CD4-positive, alpha-beta T cell (primary cell): ENCODE measurements around the gene RNF126. TPM values are rescaled to one million over a fixed set of nuclear protein-coding genes. Genes with fewer than 3 reads are reported as not detected.

Experiments used
- ATAC-seq: fragments of 200-7000 bp; cut with Tn5 transposase; one replicate; pipeline ENCODE4 v1.10.0; 2022; ENCODE audit warnings: mild to moderate bottlenecking; ENCODE audit not compliant: poor library complexity
- CTCF ChIA-PET: fragments of 350-600 bp; sonication (Branson Sonifier 250); formaldehyde crosslinking; loops from one replicate; lab custom pipeline; 2021; ENCODE audit warnings: antibody characterized with exemption, inconsistent platforms; lab: Charles Lee
- POLR2A ChIA-PET: fragments of 350-600 bp; sonication (Branson Sonifier 250); formaldehyde crosslinking; loops from one replicate; lab custom pipeline; 2021; ENCODE audit warnings: antibody characterized with exemption, inconsistent platforms; lab: Charles Lee
- DNase-seq, 14 experiments: peaks; one replicate each; pipeline ENCODE4 v3.0.0-alpha.2; 2013 to 2020; ENCODE audit warnings: mixed read lengths in 2 of 14
- H3K27ac ChIP-seq, 2 donors: one replicate each; pipeline versions ENCODE4 v1.5.1 to v1.7.0; 2013; ENCODE audit warnings: low read length in 2 of 2, low read depth in 1 of 2, mild to moderate bottlenecking in 1 of 2
- H3K27me3 ChIP-seq, 2 experiments: 1 replicate in 1 of 2; 2 replicates in 1 of 2; pipeline versions ENCODE4 v1.6.1 to v1.7.0; 2013; ENCODE audit warnings: low read length in 2 of 2, control low read depth in 1 of 2, mild to moderate bottlenecking in 1 of 2, moderate library complexity in 1 of 2; ENCODE audit not compliant: insufficient read depth in 2 of 2, control insufficient read depth in 1 of 2
- H3K36me3 ChIP-seq: one replicate; pipeline ENCODE4 v1.6.1; 2013; ENCODE audit warnings: low read length, control low read depth; ENCODE audit not compliant: insufficient read depth
- H3K4me1 ChIP-seq: one replicate; pipeline ENCODE4 v1.6.1; 2013; ENCODE audit warnings: low read length, control low read depth; ENCODE audit not compliant: insufficient read depth
- H3K4me3 ChIP-seq: one replicate; pipeline ENCODE4 v1.5.1; 2013; ENCODE audit warnings: mild to moderate bottlenecking, low read length, moderate library complexity
- H3K9me3 ChIP-seq, 2 experiments: 1 replicate in 1 of 2; 2 replicates in 1 of 2; pipeline versions ENCODE4 v1.6.1 to v1.7.0; 2013; ENCODE audit warnings: low read length in 2 of 2, mild to moderate bottlenecking in 2 of 2, control low read depth in 1 of 2, moderate library complexity in 1 of 2; ENCODE audit not compliant: control insufficient read depth in 1 of 2, insufficient read depth in 1 of 2
- H3K27ac Mint-ChIP-seq: one replicate; pipeline ENCODE4 v1.8.0; 2020; ENCODE audit warnings: mixed read lengths
- H3K27me3 Mint-ChIP-seq: one replicate; pipeline ENCODE4 v1.8.0; 2021; ENCODE audit warnings: mixed read lengths
- H3K36me3 Mint-ChIP-seq: one replicate; pipeline ENCODE4 v1.8.0; 2021; ENCODE audit warnings: low read depth, mixed read lengths
- H3K4me1 Mint-ChIP-seq: one replicate; pipeline ENCODE4 v1.8.0; 2021; ENCODE audit warnings: low read depth, mixed read lengths
- H3K4me3 Mint-ChIP-seq: one replicate; pipeline ENCODE4 v1.8.0; 2020; ENCODE audit warnings: mild to moderate bottlenecking, mixed read lengths
- H3K9me3 Mint-ChIP-seq: one replicate; pipeline ENCODE4 v1.8.0; 2020; ENCODE audit warnings: mixed read lengths
- CTCF ChIP-seq: fragments of 200-600 bp; IDR thresholded peaks from one replicate; pipeline ENCODE4 v1.8.0; 2022; ENCODE audit warnings: antibody characterized with exemption, mild to moderate bottlenecking
- intact Hi-C, 2 experiments: fragments of 100-400 bp; cut with DNase I in 1 of 2; cut with micrococcal nuclease in 1 of 2; formaldehyde crosslinking; loops; one replicate each; pipeline versions ENCODE4 v1.15.1 to v1.9.0; 2023 to 2025; cut with DNase I, micrococcal nuclease
- total RNA-seq, 174 experiments: library from RNA in 2 of 174; stranded (reverse) in 2 of 174; gene quantifications; one replicate each; pipeline ENCODE4 v1.2.3 and lab custom pipeline; 2021 to 2026

The RNF126 gene
- total RNA-seq, 2 experiments from 2014 or later: 112 to 119 TPM

DNA sequence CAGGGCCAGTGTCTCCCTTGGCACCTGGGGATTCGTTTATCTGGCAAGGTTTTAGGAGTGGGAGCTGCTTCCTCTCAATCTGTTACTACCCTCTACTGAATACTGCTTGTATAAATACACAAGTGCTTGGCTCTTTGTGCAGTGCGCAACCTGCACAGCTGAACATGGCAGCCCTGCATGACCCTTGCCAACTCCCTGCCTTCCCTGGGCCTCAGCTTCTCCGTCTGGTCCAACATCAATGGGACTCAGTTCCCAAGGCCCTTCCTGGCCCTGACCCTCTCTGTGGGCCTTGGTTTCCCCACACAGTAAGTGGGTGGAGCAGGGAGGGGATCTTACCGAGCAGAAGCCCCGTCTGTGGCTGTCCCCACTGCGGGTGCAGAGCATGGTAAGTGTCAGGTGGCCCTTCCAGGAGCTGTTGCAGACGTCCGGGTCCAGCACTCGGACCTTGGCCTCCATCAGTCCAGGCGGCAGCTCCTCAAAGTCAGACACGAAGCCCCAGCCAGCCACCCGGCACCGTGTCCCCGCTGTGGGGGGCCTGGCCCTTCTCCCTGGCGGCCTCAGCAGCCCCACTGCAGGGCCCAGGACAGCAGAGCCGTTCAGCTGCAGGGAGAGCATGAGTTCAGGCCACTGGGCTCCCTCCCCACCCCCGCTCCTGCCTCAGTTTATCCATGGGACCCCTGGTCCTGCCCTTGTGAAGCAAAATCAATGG, 23.7 kb upstream of the RNF126 start:
- H3K36me3 Mint-ChIP-seq: no peaks in the 10 kb centered on the region
- intact Hi-C loops: no loop called here
- no peak for TF ChIP-seq CTCF
- Histone ChIP-seq H3K9me3 (peaks cover 0 to 12% of the 10 kb centered on the region in 2 experiments), H3K27me3 (no peaks in the 10 kb centered on the region), H3K4me1 (peaks cover 1% of the 10 kb centered on the region), H3K27ac (no peak overlapping the region), H3K36me3 (no peaks in the 10 kb centered on the region), H3K4me3 (no peak overlapping the region)
- ATAC-seq: no peak
- peak in 1 of 14 experiments; percentile 10 for DNase-seq
- H3K9me3 Mint-ChIP-seq: no peaks in the 10 kb centered on the region
- no peak overlapping the region for H3K4me3 Mint-ChIP-seq
- CTCF ChIA-PET: no interaction called here
- POLR2A ChIA-PET: no interaction called here
- no peaks in the 10 kb centered on the region for H3K27me3 Mint-ChIP-seq
- no peak overlapping the region for H3K27ac Mint-ChIP-seq
- no peaks in the 10 kb centered on the region for H3K4me1 Mint-ChIP-seq

DNA sequence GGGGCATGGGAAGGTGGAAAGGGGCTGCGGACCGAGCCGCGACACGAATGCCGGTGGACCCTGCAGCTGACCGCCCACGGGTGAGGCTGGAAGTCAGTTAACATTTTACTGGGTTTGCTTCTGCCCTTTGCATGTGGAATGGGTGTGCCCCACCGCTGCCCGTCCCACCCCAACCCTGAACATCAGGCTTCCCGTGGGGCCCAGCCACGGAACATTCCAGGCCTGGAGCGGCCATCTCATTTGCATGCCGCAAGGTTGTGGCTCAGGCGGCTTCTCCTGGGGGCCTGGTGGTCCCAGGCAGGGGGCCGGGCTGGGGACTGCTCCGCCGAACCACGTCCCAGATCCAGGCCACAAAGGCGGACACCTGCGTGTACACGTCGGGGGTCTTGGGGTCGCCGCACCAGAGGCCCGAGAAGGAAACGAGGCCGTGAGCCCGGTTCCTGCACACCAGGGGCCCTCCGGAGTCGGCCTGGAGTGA, 22.5 kb upstream of the RNF126 start:
- DNase-seq (peak in 1 of 14 experiments; percentile 23), ATAC-seq (no peak)
- H3K9me3 Mint-ChIP-seq: no peaks in the 10 kb centered on the region
- H3K4me3 Mint-ChIP-seq: no peak overlapping the region
- no peak overlapping the region for H3K4me3 ChIP-seq
- no peak overlapping the region for H3K27ac Mint-ChIP-seq
- peaks cover 12% of the 10 kb centered on the region for H3K4me1 ChIP-seq
- H3K36me3 ChIP-seq: no peaks in the 10 kb centered on the region
- no peaks in the 10 kb centered on the region for H3K27me3 ChIP-seq
- CTCF ChIA-PET: no interaction called here
- peaks cover 0 to 18% of the 10 kb centered on the region in 2 experiments for H3K9me3 ChIP-seq
- H3K27ac ChIP-seq: no peak overlapping the region
- POLR2A ChIA-PET: no interaction called here
- intact Hi-C loops: no loop called here
- no peaks in the 10 kb centered on the region for H3K4me1 Mint-ChIP-seq
- H3K27me3 Mint-ChIP-seq: no peaks in the 10 kb centered on the region
- H3K36me3 Mint-ChIP-seq: no peaks in the 10 kb centered on the region
- no peak for TF ChIP-seq CTCF

GRCh38 chr19:682678-683320, 19.8 kb upstream of the RNF126 start:
- Mint-ChIP-seq H3K27ac (no peak overlapping the region), H3K9me3 (no peaks in the 10 kb centered on the region), H3K36me3 (no peaks in the 10 kb centered on the region), H3K4me3 (no peak overlapping the region), H3K27me3 (no peaks in the 10 kb centered on the region), H3K4me1 (no peaks in the 10 kb centered on the region)
- intact Hi-C loops: loop anchor here in 1 of 2 experiments (5.0 kb wide), 1 partner anchor 110 kb away; the partner anchor contains the start of gene BSG
- no peaks in the 10 kb centered on the region for H3K27me3 ChIP-seq
- peaks cover 0 to 19% of the 10 kb centered on the region in 2 experiments for H3K9me3 ChIP-seq
- no peak overlapping the region for H3K27ac ChIP-seq
- no peak for ATAC-seq
- H3K36me3 ChIP-seq: no peaks in the 10 kb centered on the region
- CTCF ChIA-PET: no interaction called here
- peaks cover 22% of the 10 kb centered on the region for H3K4me1 ChIP-seq
- peak in 1 of 14 experiments; percentile 46 for DNase-seq
- TF ChIP-seq CTCF: no peak
- POLR2A ChIA-PET: no interaction called here
- no peak overlapping the region for H3K4me3 ChIP-seq
